ENCODE results near the gene PLPPR1. TPM values are rescaled to one million over a fixed set of nuclear protein-coding genes. Genes with fewer than 3 reads are reported as not detected.

PLPPR1 gene
- total and polyA plus RNA-seq, 5 donors from 2014 or later = not detected

DNA sequence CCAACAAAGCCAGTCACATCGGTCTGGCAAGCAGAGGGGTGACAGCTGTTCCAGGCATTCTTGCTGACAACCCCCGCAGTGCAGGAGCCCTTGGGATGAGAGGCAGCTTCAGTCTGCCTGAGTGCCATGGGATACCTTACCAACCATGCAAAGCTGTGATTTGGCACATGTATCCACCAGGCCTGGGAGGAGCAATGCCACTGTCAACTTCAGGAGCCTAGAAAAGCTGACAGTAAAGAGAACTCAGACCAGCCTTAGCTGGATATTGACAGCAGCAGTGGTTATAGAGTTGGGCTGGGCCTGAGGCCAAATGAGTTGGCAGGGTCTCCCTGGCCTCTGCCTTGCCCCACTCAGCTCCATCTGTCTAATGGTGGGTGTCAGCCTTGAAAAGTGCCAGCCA is 10.1 kb upstream of the PLPPR1 start:
- Mint-ChIP-seq H3K9me3 (peaks cover 0 to 3% (median 0%) of the 10 kb centered on the region in 7 donors), H3K27me3 (peaks cover 4% of the 10 kb centered on the region), H3K4me1 (no peaks in the 10 kb centered on the region), H3K27ac (no peak overlapping the region), H3K4me3 (no peak overlapping the region), H3K36me3 (no peaks in the 10 kb centered on the region)
- Histone ChIP-seq H3K4me3 (ENCODE audit: low read depth, low read length) (no peak overlapping the region), H3K27me3 (ENCODE audit: control insufficient read depth, insufficient read depth, low read length) (no peaks in the 10 kb centered on the region), H3K27ac (ENCODE audit: insufficient read depth, low read length, poor library complexity, severe bottlenecking) (no peak overlapping the region), H3K4me1 (ENCODE audit: control insufficient read depth, insufficient read depth, low read length, poor library complexity, severe bottlenecking) (no peaks in the 10 kb centered on the region), H3K36me3 (ENCODE audit: control insufficient read depth, insufficient read depth, low read length) (no peaks in the 10 kb centered on the region), H3K9me3 (ENCODE audit: control insufficient read depth in 2 of 2, low read length in 2 of 2) (no peaks in the 10 kb centered on the region)
- DNase-seq = no peak
- ATAC-seq (ENCODE audit: low read depth in 2 of 2) = no peak

GRCh38 chr9:101022704-101023103 is 5.8 kb upstream of the PLPPR1 start:
- Mint-ChIP-seq H3K27ac (no peak overlapping the region), H3K9me3 (peaks cover 0 to 3% (median 0%) of the 10 kb centered on the region in 7 donors), H3K36me3 (no peaks in the 10 kb centered on the region), H3K4me3 (no peak overlapping the region), H3K27me3 (peaks cover 10% of the 10 kb centered on the region), H3K4me1 (no peaks in the 10 kb centered on the region)
- Histone ChIP-seq H3K4me3 (ENCODE audit: low read depth, low read length) (no peak overlapping the region), H3K36me3 (ENCODE audit: control insufficient read depth, insufficient read depth, low read length) (no peaks in the 10 kb centered on the region), H3K27me3 (ENCODE audit: control insufficient read depth, insufficient read depth, low read length) (peaks cover 2% of the 10 kb centered on the region), H3K4me1 (ENCODE audit: control insufficient read depth, insufficient read depth, low read length, poor library complexity, severe bottlenecking) (no peaks in the 10 kb centered on the region), H3K27ac (ENCODE audit: insufficient read depth, low read length, poor library complexity, severe bottlenecking) (no peak overlapping the region), H3K9me3 (ENCODE audit: control insufficient read depth in 2 of 2, low read length in 2 of 2) (no peaks in the 10 kb centered on the region)
- DNase-seq (no peak), ATAC-seq (ENCODE audit: low read depth in 2 of 2) (no peak)

DNA sequence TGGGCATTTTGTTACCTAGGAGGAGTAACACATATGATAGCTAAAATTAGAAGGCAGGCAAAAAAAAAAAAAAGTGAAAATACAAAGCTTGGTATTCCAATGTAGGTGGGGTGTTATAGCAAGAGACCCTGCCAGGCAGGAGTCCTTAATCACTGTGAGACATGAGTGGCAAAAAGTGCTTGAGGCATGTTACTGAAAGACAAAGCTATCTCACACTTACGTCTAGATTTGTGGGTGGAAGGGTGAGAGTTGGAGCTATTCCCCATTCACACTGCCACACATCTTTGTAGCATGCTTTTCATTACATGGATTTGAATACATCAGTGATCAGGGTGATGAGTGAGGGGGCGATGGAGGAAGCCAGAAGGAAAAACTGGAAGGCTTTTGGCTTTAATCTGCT is 2.6 kb upstream of the PLPPR1 start:
- Mint-ChIP-seq H3K36me3 (no peaks in the 10 kb centered on the region), H3K4me1 (peaks cover 0 to 2% (median 0%) of the 10 kb centered on the region in 4 donors), H3K9me3 (peaks cover 0 to 3% (median 0%) of the 10 kb centered on the region in 7 donors), H3K4me3 (no peak overlapping the region), H3K27me3 (peaks cover 25% of the 10 kb centered on the region), H3K27ac (no peak overlapping the region)
- H3K27me3 ChIP-seq (ENCODE audit: control insufficient read depth, insufficient read depth, low read length) = peaks cover 5% of the 10 kb centered on the region
- no peak for DNase-seq
- no peak overlapping the region for H3K4me3 ChIP-seq (ENCODE audit: low read depth, low read length)
- ATAC-seq (ENCODE audit: low read depth in 2 of 2) = no peak
- H3K36me3 ChIP-seq (ENCODE audit: control insufficient read depth, insufficient read depth, low read length) = no peaks in the 10 kb centered on the region
- no peaks in the 10 kb centered on the region for H3K9me3 ChIP-seq (ENCODE audit: control insufficient read depth in 2 of 2, low read length in 2 of 2)
- H3K4me1 ChIP-seq (ENCODE audit: control insufficient read depth, insufficient read depth, low read length, poor library complexity, severe bottlenecking) = no peaks in the 10 kb centered on the region
- no peak overlapping the region for H3K27ac ChIP-seq (ENCODE audit: insufficient read depth, low read length, poor library complexity, severe bottlenecking)

- Mint-ChIP-seq H3K27me3 (peaks cover 33% of the 10 kb centered on the region), H3K4me3 (no peak overlapping the region)
- no peaks in the 10 kb centered on the region for H3K36me3 ChIP-seq (ENCODE audit: control insufficient read depth, insufficient read depth, low read length)
These were observed 1.7 kb upstream of the PLPPR1 start for GRCh38 chr9:101026824-101027223.

GRCh38 chr9:101027236-101027635 is 1.3 kb upstream of the PLPPR1 start:
- Mint-ChIP-seq H3K9me3 (peaks cover 0 to 5% (median 0%) of the 10 kb centered on the region in 7 donors), H3K4me3 (no peak overlapping the region), H3K27me3 (peaks cover 34% of the 10 kb centered on the region)

More at GRCh38 chr9:101026824-101027223, 1.7 kb upstream of the PLPPR1 start:
- Histone ChIP-seq H3K4me3 (ENCODE audit: low read depth, low read length) (no peak overlapping the region), H3K27me3 (ENCODE audit: control insufficient read depth, insufficient read depth, low read length) (peaks cover 5% of the 10 kb centered on the region), H3K27ac (ENCODE audit: insufficient read depth, low read length, poor library complexity, severe bottlenecking) (no peak overlapping the region), H3K9me3 (ENCODE audit: control insufficient read depth in 2 of 2, low read length in 2 of 2) (no peaks in the 10 kb centered on the region), H3K4me1 (ENCODE audit: control insufficient read depth, insufficient read depth, low read length, poor library complexity, severe bottlenecking) (no peaks in the 10 kb centered on the region)
- DNase-seq = no peak
- no peak overlapping the region for H3K27ac Mint-ChIP-seq
- ATAC-seq (ENCODE audit: low read depth in 2 of 2) = no peak
- H3K4me1 Mint-ChIP-seq = peaks cover 0 to 2% (median 0%) of the 10 kb centered on the region in 4 donors
- no peaks in the 10 kb centered on the region for H3K36me3 Mint-ChIP-seq
- peaks cover 0 to 5% (median 0%) of the 10 kb centered on the region in 7 donors for H3K9me3 Mint-ChIP-seq

DNA sequence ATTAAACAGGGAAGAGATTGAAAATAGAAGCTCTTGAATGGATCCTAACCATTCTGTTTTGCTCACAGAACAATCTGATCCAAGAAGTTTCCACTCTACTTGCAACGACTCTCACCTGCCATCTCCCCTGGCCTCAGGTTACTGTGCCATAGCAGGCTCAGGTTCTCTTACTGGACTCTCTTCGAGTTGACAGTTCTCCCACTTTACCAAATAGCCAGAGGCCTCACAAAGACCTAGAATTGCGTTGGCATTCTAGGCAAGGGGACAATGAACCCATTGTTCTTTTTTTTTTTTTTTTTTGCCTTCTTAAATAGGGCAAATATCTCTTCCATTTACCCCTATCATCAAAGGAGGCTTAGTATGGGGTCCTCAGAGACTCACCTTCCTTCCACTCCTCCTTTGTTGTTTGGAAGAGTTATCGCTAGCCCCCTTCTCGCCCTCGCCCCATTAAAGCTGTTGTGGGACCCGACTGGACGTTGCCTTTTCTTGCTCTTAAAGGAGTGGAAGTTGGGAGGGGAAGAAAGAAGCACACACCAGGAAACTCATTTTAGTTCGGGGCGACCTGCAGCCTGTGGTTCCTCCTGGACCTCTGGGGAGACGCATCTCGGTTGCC is 688 bp upstream of the PLPPR1 start:
- peaks cover 0 to 2% (median 0%) of the 10 kb centered on the region in 4 donors for H3K4me1 Mint-ChIP-seq
- H3K27ac Mint-ChIP-seq = no peak overlapping the region
- Histone ChIP-seq H3K4me3 (ENCODE audit: low read depth, low read length) (no peak overlapping the region), H3K27me3 (ENCODE audit: control insufficient read depth, insufficient read depth, low read length) (peaks cover 5% of the 10 kb centered on the region), H3K4me1 (ENCODE audit: control insufficient read depth, insufficient read depth, low read length, poor library complexity, severe bottlenecking) (no peaks in the 10 kb centered on the region), H3K27ac (ENCODE audit: insufficient read depth, low read length, poor library complexity, severe bottlenecking) (no peak overlapping the region), H3K36me3 (ENCODE audit: control insufficient read depth, insufficient read depth, low read length) (no peaks in the 10 kb centered on the region), H3K9me3 (ENCODE audit: control insufficient read depth in 2 of 2, low read length in 2 of 2) (no peaks in the 10 kb centered on the region)
- peaks cover 30% of the 10 kb centered on the region for H3K27me3 Mint-ChIP-seq
- H3K4me3 Mint-ChIP-seq = no peak overlapping the region
- ATAC-seq (ENCODE audit: low read depth in 2 of 2) = no peak
- peaks cover 0 to 6% (median 0%) of the 10 kb centered on the region in 7 donors for H3K9me3 Mint-ChIP-seq
- no peak for DNase-seq
- no peaks in the 10 kb centered on the region for H3K36me3 Mint-ChIP-seq

More at GRCh38 chr9:101027236-101027635, 1.3 kb upstream of the PLPPR1 start:
- Mint-ChIP-seq H3K36me3 (no peaks in the 10 kb centered on the region), H3K27ac (no peak overlapping the region), H3K4me1 (peaks cover 0 to 2% (median 0%) of the 10 kb centered on the region in 4 donors)
- H3K4me1 ChIP-seq (ENCODE audit: control insufficient read depth, insufficient read depth, low read length, poor library complexity, severe bottlenecking) = no peaks in the 10 kb centered on the region
- DNase-seq (no peak), ATAC-seq (ENCODE audit: low read depth in 2 of 2) (no peak)
- no peaks in the 10 kb centered on the region for H3K36me3 ChIP-seq (ENCODE audit: control insufficient read depth, insufficient read depth, low read length)
- no peak overlapping the region for H3K27ac ChIP-seq (ENCODE audit: insufficient read depth, low read length, poor library complexity, severe bottlenecking)
- H3K27me3 ChIP-seq (ENCODE audit: control insufficient read depth, insufficient read depth, low read length) = peaks cover 5% of the 10 kb centered on the region
- no peaks in the 10 kb centered on the region for H3K9me3 ChIP-seq (ENCODE audit: control insufficient read depth in 2 of 2, low read length in 2 of 2)
- no peak overlapping the region for H3K4me3 ChIP-seq (ENCODE audit: low read depth, low read length)

GRCh38 chr9:101029315-101030085 is 973 bp downstream of the PLPPR1 start:
- Mint-ChIP-seq H3K27ac (no peak overlapping the region), H3K36me3 (no peaks in the 10 kb centered on the region), H3K9me3 (peaks cover 0 to 10% (median 0%) of the 10 kb centered on the region in 7 donors), H3K4me1 (peaks cover 0 to 2% (median 0%) of the 10 kb centered on the region in 4 donors), H3K4me3 (no peak overlapping the region), H3K27me3 (peaks cover 30% of the 10 kb centered on the region)
- Histone ChIP-seq H3K27ac (ENCODE audit: insufficient read depth, low read length, poor library complexity, severe bottlenecking) (no peak overlapping the region), H3K36me3 (ENCODE audit: control insufficient read depth, insufficient read depth, low read length) (no peaks in the 10 kb centered on the region), H3K9me3 (ENCODE audit: control insufficient read depth in 2 of 2, low read length in 2 of 2) (no peaks in the 10 kb centered on the region), H3K27me3 (ENCODE audit: control insufficient read depth, insufficient read depth, low read length) (peaks cover 5% of the 10 kb centered on the region), H3K4me3 (ENCODE audit: low read depth, low read length) (no peak overlapping the region), H3K4me1 (ENCODE audit: control insufficient read depth, insufficient read depth, low read length, poor library complexity, severe bottlenecking) (no peaks in the 10 kb centered on the region)
- DNase-seq (no peak), ATAC-seq (ENCODE audit: low read depth in 2 of 2) (no peak)
